SK-N-SH treated with all-trans-retinoic acid at 6 μM for 48 hours (cell line): Measurements from ENCODE around the gene TCEAL1.
"Not testable (repeated sequence)": the region's sequence is repeated elsewhere in the genome, so short reads cannot be mapped to it uniquely, and the experiment has no call there.

Experiments used
- ATAC-seq: fragments of 200-7000 bp; cut with Tn5 transposase; 3 replicates; pipeline ENCODE4 v1.9.1; 2020; ENCODE audit warnings: mild to moderate bottlenecking, moderate library complexity
- ARNTL ChIP-seq: fragments of 450-650 bp; formaldehyde crosslinking; IDR thresholded peaks from 2 replicates; pipeline ENCODE4 v1.5.0; 2020; ENCODE audit warnings: low read depth, mild to moderate bottlenecking, moderate library complexity, borderline replicate concordance
- BACH2 ChIP-seq: fragments of 250-450 bp; sonication (Bioruptor Pico); IDR thresholded peaks from 2 replicates; pipeline ENCODE4 v1.9.0; 2021; ENCODE audit warnings: mild to moderate bottlenecking, borderline replicate concordance
- CSDC2 ChIP-seq: fragments of 250-450 bp; sonication (Bioruptor Pico); IDR thresholded peaks from 2 replicates; pipeline ENCODE4 v1.5.0; 2020; ENCODE audit warnings: mild to moderate bottlenecking, moderate library complexity
- ESRRG ChIP-seq: fragments of 250-450 bp; sonication (Bioruptor Pico); IDR thresholded peaks from 2 replicates; pipeline ENCODE4 v1.6.1; 2021; ENCODE audit warnings: mild to moderate bottlenecking
- GLIS3 ChIP-seq: fragments of 250-450 bp; sonication (Bioruptor Pico); IDR thresholded peaks from 2 replicates; pipeline ENCODE4 v1.5.0; 2020; ENCODE audit warnings: mild to moderate bottlenecking, moderate library complexity
- ISL1 ChIP-seq: fragments of 250-450 bp; sonication (Bioruptor Pico); IDR thresholded peaks from 2 replicates; pipeline ENCODE4 v2.1.2; 2022; ENCODE audit warnings: mild to moderate bottlenecking, moderate library complexity
- OSR1 ChIP-seq: fragments of 250-450 bp; sonication (Bioruptor Pico); IDR thresholded peaks from 2 replicates; pipeline ENCODE4 v1.8.0; 2022; ENCODE audit warnings: moderate library complexity, mild to moderate bottlenecking, inconsistent platforms
- PATZ1 ChIP-seq: fragments of 250-450 bp; sonication (Bioruptor Pico); IDR thresholded peaks from 2 replicates; pipeline ENCODE4 v1.8.0; 2020; ENCODE audit warnings: mild to moderate bottlenecking, moderate library complexity, borderline replicate concordance
- POU6F1 ChIP-seq: fragments of 250-450 bp; sonication (Bioruptor Pico); IDR thresholded peaks from 2 replicates; pipeline ENCODE4 v1.8.0; 2021; ENCODE audit warnings: low read depth, mild to moderate bottlenecking, moderate library complexity, borderline replicate concordance
- PPARA ChIP-seq: fragments of 250-450 bp; sonication (Bioruptor Pico); IDR thresholded peaks from 2 replicates; pipeline ENCODE4 v1.5.0; 2020; ENCODE audit warnings: mild to moderate bottlenecking, borderline replicate concordance
- SNAI2 ChIP-seq: fragments of 250-450 bp; sonication (Bioruptor Pico); IDR thresholded peaks from 2 replicates; pipeline ENCODE4 v1.5.0; 2020; ENCODE audit warnings: mild to moderate bottlenecking, moderate library complexity
- TCF4 ChIP-seq: fragments of 250-450 bp; sonication (Bioruptor Pico); IDR thresholded peaks from 2 replicates; pipeline ENCODE4 v1.8.0; 2021; ENCODE audit warnings: mild to moderate bottlenecking, moderate library complexity, borderline replicate concordance
- TOX ChIP-seq: fragments of 250-450 bp; sonication (Bioruptor Pico); IDR thresholded peaks from 2 replicates; pipeline ENCODE4 v1.8.0; 2021; ENCODE audit warnings: mild to moderate bottlenecking, moderate library complexity, borderline replicate concordance
- TSHZ2 ChIP-seq: fragments of 250-450 bp; sonication (Bioruptor Pico); IDR thresholded peaks from 2 replicates; pipeline ENCODE4 v1.5.0; 2020; ENCODE audit warnings: mild to moderate bottlenecking, moderate library complexity
- ZC3H10 ChIP-seq: fragments of 250-450 bp; sonication (Bioruptor Pico); IDR thresholded peaks from 2 replicates; pipeline ENCODE4 v1.5.1; 2021; ENCODE audit warnings: mild to moderate bottlenecking, moderate library complexity
- ZFP3 ChIP-seq: fragments of 250-450 bp; sonication (Bioruptor Pico); IDR thresholded peaks from 2 replicates; pipeline ENCODE4 v1.5.0; 2020; ENCODE audit warnings: mild to moderate bottlenecking, moderate library complexity
- ZFP30 ChIP-seq: fragments of 450-650 bp; formaldehyde crosslinking; IDR thresholded peaks from 2 replicates; pipeline ENCODE4 v1.5.0; 2022; ENCODE audit warnings: mild to moderate bottlenecking, moderate library complexity
- ZNF565 ChIP-seq: fragments of 450-650 bp; formaldehyde crosslinking; conservative IDR thresholded peaks from 2 replicates; pipeline ENCODE4 v1.5.0; 2020; ENCODE audit warnings: low read depth, mild to moderate bottlenecking, moderate library complexity
- ZNF8 ChIP-seq: fragments of 450-650 bp; formaldehyde crosslinking; IDR thresholded peaks from 2 replicates; pipeline ENCODE4 v1.5.0; 2020; ENCODE audit warnings: mild to moderate bottlenecking, moderate library complexity
- TF ChIP-seq, protein P1 (sequence below): fragments of 250-450 bp; sonication (Bioruptor Pico); IDR thresholded peaks from 2 replicates; pipeline ENCODE4 v1.5.1; 2020; ENCODE audit warnings: low read depth, mild to moderate bottlenecking, moderate library complexity

The TCEAL1 gene

GRCh38 chrX:103647630-103648029 is 18.9 kb downstream of the TCEAL1 start:
- no peak for ATAC-seq
- TF ChIP-seq ISL1 (CRISPR knock-in tag) = no peak
- no peak for TF ChIP-seq PATZ1 (CRISPR knock-in tag)
- TF ChIP-seq ZC3H10 (CRISPR knock-in tag) = no peak
- TF ChIP-seq ZNF8 (CRISPR knock-in tag) = no peak
- TF ChIP-seq ZNF565 (CRISPR knock-in tag) = no peak
- no peak for TF ChIP-seq TSHZ2
- TF ChIP-seq PPARA = no peak
- peak; percentile 59; the same call in 1 of the 2 replicates for TF ChIP-seq TCF4 (CRISPR knock-in tag)

DNA sequence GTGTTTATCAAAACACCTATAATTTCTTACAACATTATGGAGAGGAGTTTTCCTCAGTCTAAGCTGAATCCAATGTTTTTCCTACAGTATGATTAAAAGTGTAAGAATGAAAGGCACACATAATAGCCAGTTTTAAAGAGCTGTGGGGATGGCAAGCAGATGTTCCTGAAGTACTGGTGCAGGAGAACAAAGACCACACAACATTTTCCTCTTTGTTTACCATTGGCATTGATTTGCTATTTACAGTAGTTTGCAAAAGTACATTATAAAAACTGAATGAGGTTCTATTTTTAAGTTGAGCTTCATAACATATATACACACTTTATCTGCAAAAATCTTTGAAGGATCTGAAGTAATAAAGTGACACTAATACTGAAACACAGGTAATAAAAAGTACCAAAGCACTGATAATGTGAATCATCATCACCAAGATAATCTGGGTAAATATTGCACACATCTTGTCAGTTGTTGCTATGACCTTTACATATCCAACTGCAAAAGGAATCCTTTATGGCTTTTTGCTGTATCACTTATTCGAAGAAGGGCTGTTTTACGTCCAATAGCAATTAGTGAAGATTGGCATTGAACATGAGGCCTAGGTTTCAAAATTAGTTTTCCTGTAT is 22.5 kb downstream of the TCEAL1 start:
- TF ChIP-seq BACH2 (CRISPR knock-in tag) (no peak), ISL1 (CRISPR knock-in tag) (no peak), ZFP30 (CRISPR knock-in tag) (no peak), ZFP3 (no peak), TOX (CRISPR knock-in tag) (no peak), ZC3H10 (CRISPR knock-in tag) (no peak), SNAI2 (no peak), PPARA (no peak), TCF4 (CRISPR knock-in tag) (no peak), GLIS3 (CRISPR knock-in tag) (no peak), OSR1 (no peak), TSHZ2 (no peak), ARNTL (no peak), POU6F1 (CRISPR knock-in tag) (no peak), ESRRG (CRISPR knock-in tag) (no peak)
- ATAC-seq = no peak

DNA sequence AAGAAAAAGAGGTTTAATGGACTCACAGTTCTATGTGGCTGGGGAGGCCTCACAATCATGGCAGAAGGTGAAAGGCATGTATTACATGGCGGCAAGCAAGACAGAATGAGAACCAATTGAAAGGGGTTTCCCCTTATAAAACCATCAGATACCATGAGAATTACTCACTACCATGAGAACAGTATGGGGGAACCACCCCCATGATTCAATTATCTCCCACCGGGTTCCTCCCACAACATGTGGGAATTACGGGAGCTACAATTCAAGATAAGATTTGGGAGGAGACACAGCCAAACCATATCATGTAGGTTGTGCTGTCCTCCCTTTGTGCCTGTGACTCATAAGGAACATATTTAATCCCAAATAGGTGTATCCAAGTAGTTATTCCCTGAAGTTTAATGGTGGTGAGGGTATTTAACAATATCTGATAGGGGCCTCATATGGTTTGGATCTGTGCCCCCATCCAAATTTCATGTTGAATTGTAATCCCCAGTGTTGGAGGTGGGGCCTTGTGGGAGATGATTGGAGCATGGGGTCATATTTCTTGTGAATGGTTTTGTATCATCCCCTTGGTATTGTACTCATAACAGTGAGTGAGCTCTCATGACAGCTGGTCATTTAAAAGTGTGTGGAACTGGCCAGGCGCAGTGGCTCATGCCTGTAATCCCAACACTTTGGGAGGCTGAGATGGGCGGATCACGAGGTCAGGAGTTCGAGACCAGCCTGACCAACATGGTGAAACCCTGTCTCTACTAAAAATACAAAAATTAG is 26.6 kb downstream of the TCEAL1 start:
- ATAC-seq = not testable (repeated sequence)

GRCh38 chrX:103656617-103657016 is 27.8 kb downstream of the TCEAL1 start:
- TF ChIP-seq, protein P1, sequence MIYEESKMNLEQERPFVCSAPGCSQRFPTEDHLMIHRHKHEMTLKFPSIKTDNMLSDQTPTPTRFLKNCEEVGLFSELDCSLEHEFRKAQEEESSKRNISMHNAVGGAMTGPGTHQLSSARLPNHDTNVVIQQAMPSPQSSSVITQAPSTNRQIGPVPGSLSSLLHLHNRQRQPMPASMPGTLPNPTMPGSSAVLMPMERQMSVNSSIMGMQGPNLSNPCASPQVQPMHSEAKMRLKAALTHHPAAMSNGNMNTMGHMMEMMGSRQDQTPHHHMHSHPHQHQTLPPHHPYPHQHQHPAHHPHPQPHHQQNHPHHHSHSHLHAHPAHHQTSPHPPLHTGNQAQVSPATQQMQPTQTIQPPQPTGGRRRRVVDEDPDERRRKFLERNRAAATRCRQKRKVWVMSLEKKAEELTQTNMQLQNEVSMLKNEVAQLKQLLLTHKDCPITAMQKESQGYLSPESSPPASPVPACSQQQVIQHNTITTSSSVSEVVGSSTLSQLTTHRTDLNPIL (CRISPR knock-in tag) = no peak
- no peak for TF ChIP-seq GLIS3 (CRISPR knock-in tag)
- no peak for TF ChIP-seq PPARA
- TF ChIP-seq CSDC2 = no peak
- TF ChIP-seq POU6F1 (CRISPR knock-in tag) = no peak
- TF ChIP-seq ISL1 (CRISPR knock-in tag) = no peak
- no peak for TF ChIP-seq ZNF565 (CRISPR knock-in tag)
- no peak for TF ChIP-seq OSR1
- ATAC-seq = peak; percentile 67

DNA sequence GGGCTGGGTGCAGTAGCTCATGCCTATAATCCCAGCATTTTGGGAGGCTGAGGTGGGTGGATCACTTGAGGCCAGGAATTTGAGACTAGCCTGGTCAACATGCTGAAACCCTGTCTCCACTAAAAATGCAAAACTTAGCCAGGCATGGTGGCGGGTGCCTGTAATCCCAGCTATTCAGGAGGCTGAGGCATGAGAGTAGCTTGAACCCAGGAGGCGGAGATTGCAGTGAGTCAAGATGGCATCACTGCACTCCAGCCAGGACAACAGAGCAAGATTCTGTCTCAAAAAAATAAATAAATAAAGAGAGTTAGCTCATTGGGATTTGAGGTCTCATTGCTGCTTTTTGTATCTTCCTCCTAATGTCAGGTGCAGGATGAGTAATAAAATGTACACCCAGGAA is 28.3 kb downstream of the TCEAL1 start:
- ATAC-seq = not testable (repeated sequence)
